ENCODE results near the gene ZSWIM4.
A peak's percentile ranks its signal among the peaks of the same experiment; 100 is the strongest.

The ZSWIM4 gene

GRCh38 chr19:13835791-13836723 lies 40.8 kb downstream of the ZSWIM4 start:
- DNase-seq (ENCODE audit: low spot score), result no peak

GRCh38 chr19:13838435-13839129 lies 43.3 kb downstream of the ZSWIM4 start:
- DNase-seq (ENCODE audit: low spot score), result no peak

GRCh38 chr19:13839130-13839937 lies 44.1 kb downstream of the ZSWIM4 start:
- peak; percentile 91 for DNase-seq (ENCODE audit: low spot score)

- no peak for DNase-seq (ENCODE audit: low spot score)
These were observed 44.7 kb downstream of the ZSWIM4 start for GRCh38 chr19:13839938-13840304.

GRCh38 chr19:13840305-13841085 lies 45.3 kb downstream of the ZSWIM4 start:
- peak; percentile 58 for DNase-seq (ENCODE audit: low spot score)

- no peak for DNase-seq (ENCODE audit: low spot score)
These were observed 46.1 kb downstream of the ZSWIM4 start for GRCh38 chr19:13841086-13841961.

GRCh38 chr19:13841962-13842290 lies 46.7 kb downstream of the ZSWIM4 start:
- DNase-seq (ENCODE audit: low spot score), result no peak

GRCh38 chr19:13842291-13843103 lies 47.3 kb downstream of the ZSWIM4 start:
- peak; percentile 70 for DNase-seq (ENCODE audit: low spot score)

GRCh38 chr19:13843104-13843921 lies 48.1 kb downstream of the ZSWIM4 start:
- no peak for DNase-seq (ENCODE audit: low spot score)

GRCh38 chr19:13844130-13844631 lies 48.9 kb downstream of the ZSWIM4 start:
- no peak for DNase-seq (ENCODE audit: low spot score)

GRCh38 chr19:13846557-13847406 lies 51.5 kb downstream of the ZSWIM4 start:
- peak; percentile 96 for DNase-seq (ENCODE audit: low spot score)

GRCh38 chr19:13847407-13848339 lies 52.4 kb downstream of the ZSWIM4 start:
- peak; percentile 82 for DNase-seq (ENCODE audit: low spot score)

GRCh38 chr19:13848340-13848677 lies 53.1 kb downstream of the ZSWIM4 start:
- DNase-seq (ENCODE audit: low spot score), result no peak

GRCh38 chr19:13848798-13849676 lies 53.8 kb downstream of the ZSWIM4 start:
- DNase-seq (ENCODE audit: low spot score), result no peak

- DNase-seq (ENCODE audit: low spot score), result peak; percentile 65
These were observed 55.0 kb downstream of the ZSWIM4 start for GRCh38 chr19:13849991-13850909.
